ENCODE results near the gene SKIC8.

SKIC8 gene

DNA sequence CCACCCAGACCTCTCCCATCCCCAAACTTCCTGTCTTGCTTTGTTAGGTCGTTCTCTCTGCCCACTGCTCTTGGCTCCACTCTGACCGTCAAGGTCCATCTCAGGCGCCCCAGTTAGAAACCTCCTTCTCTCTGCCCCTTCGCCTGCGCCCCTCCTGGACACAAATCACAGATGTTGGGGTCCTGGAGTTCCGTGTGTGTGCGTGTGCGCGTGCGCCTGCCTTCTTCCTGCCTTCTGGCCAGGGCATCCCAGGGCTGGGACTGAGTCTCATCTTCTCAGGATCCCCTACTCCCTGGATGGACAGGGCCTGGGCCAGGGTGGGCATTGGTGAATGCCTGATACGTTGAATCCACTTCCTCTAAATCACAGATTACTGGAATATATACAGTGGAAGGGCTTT is 65.9 kb downstream of the SKIC8 start:
- H3K4me3 ChIP-seq (ENCODE audit: low read length), result no peak overlapping the region
- TF ChIP-seq, protein P1, sequence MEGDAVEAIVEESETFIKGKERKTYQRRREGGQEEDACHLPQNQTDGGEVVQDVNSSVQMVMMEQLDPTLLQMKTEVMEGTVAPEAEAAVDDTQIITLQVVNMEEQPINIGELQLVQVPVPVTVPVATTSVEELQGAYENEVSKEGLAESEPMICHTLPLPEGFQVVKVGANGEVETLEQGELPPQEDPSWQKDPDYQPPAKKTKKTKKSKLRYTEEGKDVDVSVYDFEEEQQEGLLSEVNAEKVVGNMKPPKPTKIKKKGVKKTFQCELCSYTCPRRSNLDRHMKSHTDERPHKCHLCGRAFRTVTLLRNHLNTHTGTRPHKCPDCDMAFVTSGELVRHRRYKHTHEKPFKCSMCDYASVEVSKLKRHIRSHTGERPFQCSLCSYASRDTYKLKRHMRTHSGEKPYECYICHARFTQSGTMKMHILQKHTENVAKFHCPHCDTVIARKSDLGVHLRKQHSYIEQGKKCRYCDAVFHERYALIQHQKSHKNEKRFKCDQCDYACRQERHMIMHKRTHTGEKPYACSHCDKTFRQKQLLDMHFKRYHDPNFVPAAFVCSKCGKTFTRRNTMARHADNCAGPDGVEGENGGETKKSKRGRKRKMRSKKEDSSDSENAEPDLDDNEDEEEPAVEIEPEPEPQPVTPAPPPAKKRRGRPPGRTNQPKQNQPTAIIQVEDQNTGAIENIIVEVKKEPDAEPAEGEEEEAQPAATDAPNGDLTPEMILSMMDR (IDR thresholded peaks at IDR 0.05; ENCODE audit: insufficient read depth, low read depth, low read length, missing control alignments), result no peak

More for the DNA sequence above, 65.9 kb downstream of the SKIC8 start:
- DNase-seq (ENCODE audit: low read depth), result no peak
